ENCODE results near the gene ASIC4.

ASIC4 gene

GRCh38 chr2:219496825-219497494 is 17.3 kb upstream of the ASIC4 start:
- Histone ChIP-seq H3K36me3 (peaks cover 2% of the 10 kb centered on the region; the same call in 1 of the 2 replicates), H3K9me3 (no peaks in the 10 kb centered on the region), H3K4me3 (no peak overlapping the region), H4K20me1 (no peaks in the 10 kb centered on the region), H3K4me1 (peaks cover 47% of the 10 kb centered on the region), H3K4me2 (0 out of 2 replicates have a peak overlapping the region, but pooled peaks have one; percentile 96), H3K9ac (no peak overlapping the region), H3K27me3 (peaks cover 46% of the 10 kb centered on the region), H3K27ac (no peak overlapping the region)
- TF ChIP-seq Cebpa-rat (IDR thresholded peaks at IDR 0.05): no peak

GRCh38 chr2:219497495-219498279 is 16.6 kb upstream of the ASIC4 start:
- Histone ChIP-seq H3K9ac (peak overlapping the region; percentile 86), H3K36me3 (peaks cover 5% of the 10 kb centered on the region; the same call in 1 of the 2 replicates), H3K4me2 (peak overlapping the region; percentile 96), H4K20me1 (no peaks in the 10 kb centered on the region), H3K4me3 (peak overlapping the region; percentile 75), H3K27ac (no peak overlapping the region), H3K4me1 (peaks cover 47% of the 10 kb centered on the region), H3K27me3 (peaks cover 46% of the 10 kb centered on the region), H3K9me3 (no peaks in the 10 kb centered on the region)
- TF ChIP-seq Cebpa-rat (IDR thresholded peaks at IDR 0.05): no peak

GRCh38 chr2:219498280-219499057 is 15.8 kb upstream of the ASIC4 start, which contains the start of gene GMPPA:
TSS of gene GMPPA (plus strand) at chr2:219498891. CDS start at chr2:219499976, 1,085 bp downstream.
- Histone ChIP-seq H3K27ac (peak within 1 kb of the TSS; percentile 84), H3K4me3 (peak within 1 kb of the TSS; percentile 75), H3K9me3 (no peaks in the 10 kb centered on the region), H4K20me1 (no peaks in the 10 kb centered on the region), H3K27me3 (peaks cover 46% of the 10 kb centered on the region), H3K36me3 (peaks cover 5% of the 10 kb centered on the region; the same call in 1 of the 2 replicates), H3K4me1 (peaks cover 47% of the 10 kb centered on the region), H3K9ac (peak within 1 kb of the TSS; percentile 86), H3K4me2 (peak within 1 kb of the TSS; percentile 96)
- no peak for TF ChIP-seq Cebpa-rat (IDR thresholded peaks at IDR 0.05)

GRCh38 chr2:219499058-219499307 is 15.3 kb upstream of the ASIC4 start:
- Histone ChIP-seq H3K4me3 (peak overlapping the region; percentile 75), H3K36me3 (peaks cover 9% of the 10 kb centered on the region), H3K27me3 (peaks cover 45% of the 10 kb centered on the region), H3K9me3 (no peaks in the 10 kb centered on the region), H4K20me1 (no peaks in the 10 kb centered on the region), H3K27ac (peak overlapping the region; percentile 84), H3K9ac (peak overlapping the region; percentile 86), H3K4me2 (peak overlapping the region; percentile 96), H3K4me1 (peaks cover 47% of the 10 kb centered on the region)
- no peak for TF ChIP-seq Cebpa-rat (IDR thresholded peaks at IDR 0.05)

- no peak for TF ChIP-seq Cebpa-rat (IDR thresholded peaks at IDR 0.05)
- peak overlapping the region; percentile 96 for H3K4me2 ChIP-seq
- peaks cover 39% of the 10 kb centered on the region for H3K27me3 ChIP-seq
- peaks cover 15% of the 10 kb centered on the region for H3K36me3 ChIP-seq
- no peaks in the 10 kb centered on the region for H4K20me1 ChIP-seq
- H3K4me3 ChIP-seq: peak overlapping the region; percentile 75
- peak overlapping the region; percentile 86 for H3K9ac ChIP-seq
- peaks cover 47% of the 10 kb centered on the region for H3K4me1 ChIP-seq
- no peaks in the 10 kb centered on the region for H3K9me3 ChIP-seq
- H3K27ac ChIP-seq: peak overlapping the region; percentile 84; the same call in 1 of the 2 replicates
These were observed 14.7 kb upstream of the ASIC4 start for GRCh38 chr2:219499555-219499954.

- Histone ChIP-seq H3K4me2 (peak overlapping the region; percentile 96), H3K9ac (no peak overlapping the region), H3K36me3 (peaks cover 21% of the 10 kb centered on the region), H3K27me3 (peaks cover 33% of the 10 kb centered on the region), H3K4me1 (peaks cover 45% of the 10 kb centered on the region), H3K27ac (no peak overlapping the region), H3K4me3 (no peak overlapping the region), H3K9me3 (no peaks in the 10 kb centered on the region), H4K20me1 (no peaks in the 10 kb centered on the region)
- TF ChIP-seq Cebpa-rat (IDR thresholded peaks at IDR 0.05): no peak
These were observed 14.1 kb upstream of the ASIC4 start for GRCh38 chr2:219500135-219500534.

GRCh38 chr2:219501849-219502248 is 12.4 kb upstream of the ASIC4 start:
- no peak overlapping the region for H3K4me3 ChIP-seq
- H3K36me3 ChIP-seq: peaks cover 38% of the 10 kb centered on the region
- H3K4me1 ChIP-seq: peaks cover 28% of the 10 kb centered on the region
- no peaks in the 10 kb centered on the region for H4K20me1 ChIP-seq
- H3K9ac ChIP-seq: no peak overlapping the region
- no peak for TF ChIP-seq Cebpa-rat (IDR thresholded peaks at IDR 0.05)
- H3K27me3 ChIP-seq: peaks cover 16% of the 10 kb centered on the region
- no peaks in the 10 kb centered on the region for H3K9me3 ChIP-seq
- H3K4me2 ChIP-seq: no peak overlapping the region
- no peak overlapping the region for H3K27ac ChIP-seq

GRCh38 chr2:219502618-219503017 is 11.7 kb upstream of the ASIC4 start:
- H3K27ac ChIP-seq: no peak overlapping the region
- H3K36me3 ChIP-seq: peaks cover 41% of the 10 kb centered on the region
- H3K4me3 ChIP-seq: no peak overlapping the region
- no peaks in the 10 kb centered on the region for H4K20me1 ChIP-seq
- peaks cover 20% of the 10 kb centered on the region for H3K4me1 ChIP-seq
- H3K27me3 ChIP-seq: peaks cover 9% of the 10 kb centered on the region
- H3K4me2 ChIP-seq: no peak overlapping the region
- no peak for TF ChIP-seq Cebpa-rat (IDR thresholded peaks at IDR 0.05)
- no peaks in the 10 kb centered on the region for H3K9me3 ChIP-seq
- no peak overlapping the region for H3K9ac ChIP-seq

- no peak overlapping the region for H3K27ac ChIP-seq
- no peak for TF ChIP-seq Cebpa-rat (IDR thresholded peaks at IDR 0.05)
- peaks cover 41% of the 10 kb centered on the region for H3K36me3 ChIP-seq
- H3K4me1 ChIP-seq: peaks cover 27% of the 10 kb centered on the region
- H3K9ac ChIP-seq: no peak overlapping the region
- H3K9me3 ChIP-seq: no peaks in the 10 kb centered on the region
- no peaks in the 10 kb centered on the region for H3K27me3 ChIP-seq
- H4K20me1 ChIP-seq: no peaks in the 10 kb centered on the region
- no peak overlapping the region for H3K4me2 ChIP-seq
- no peak overlapping the region for H3K4me3 ChIP-seq
These were observed 8.7 kb upstream of the ASIC4 start for GRCh38 chr2:219505585-219505984.
